HepG2 (cell line): Measurements from ENCODE around the gene ZFP69B. TPM values are rescaled to one million over a fixed set of nuclear protein-coding genes. Genes with fewer than 3 reads are reported as not detected.

Source experiments
- AGO1 ChIP-seq: fragments of 200-400 bp; formaldehyde crosslinking; IDR thresholded peaks from 2 replicates; pipeline ENCODE4 v1.6.1; 2017; ENCODE audit warnings: mild to moderate bottlenecking, low read depth, low read length, moderate library complexity; ENCODE audit not compliant: poor library complexity, severe bottlenecking
- BORCS8-MEF2B ChIP-seq: sonication (generic); formaldehyde crosslinking; IDR thresholded peaks from 2 replicates; pipeline ENCODE4 v1.8.0; 2022; ENCODE audit warnings: mild to moderate bottlenecking, missing genetic modification reagents
- CBX1 ChIP-seq: IDR thresholded peaks from one replicate; pipeline ENCODE4 v1.6.1; 2016; ENCODE audit warnings: antibody characterized with exemption, low read depth
- CENPT ChIP-seq: sonication (generic); formaldehyde crosslinking; IDR thresholded peaks from 2 replicates; pipeline ENCODE4 v1.8.0; 2022; ENCODE audit warnings: low read depth, mild to moderate bottlenecking, moderate library complexity, missing genetic modification reagents
- DNMT1 ChIP-seq: sonication (generic); formaldehyde crosslinking; IDR thresholded peaks from 2 replicates; pipeline ENCODE4 v1.5.1; 2020; ENCODE audit warnings: mild to moderate bottlenecking, missing genetic modification reagents
- FOSL2 ChIP-seq: sonication (generic); formaldehyde crosslinking; IDR thresholded peaks from 2 replicates; pipeline ENCODE4 v1.4.0; 2020; ENCODE audit warnings: missing genetic modification reagents
- MED1 ChIP-seq: sonication (generic); formaldehyde crosslinking; IDR thresholded peaks from 2 replicates; pipeline ENCODE4 v1.4.0; 2020; ENCODE audit warnings: missing genetic modification reagents
- PAX8 ChIP-seq: sonication (generic); formaldehyde crosslinking; IDR thresholded peaks from 2 replicates; pipeline ENCODE4 v1.8.0; 2022; ENCODE audit warnings: mild to moderate bottlenecking, missing genetic modification reagents, borderline replicate concordance
- RORA ChIP-seq: sonication (generic); formaldehyde crosslinking; IDR thresholded peaks from 2 replicates; pipeline ENCODE4 v1.5.0; 2020; ENCODE audit warnings: mild to moderate bottlenecking, missing genetic modification reagents, moderate library complexity
- ZFP37 ChIP-seq: sonication (generic); formaldehyde crosslinking; IDR thresholded peaks from 2 replicates; pipeline ENCODE4 v1.4.0; 2020; ENCODE audit warnings: missing genetic modification reagents, borderline replicate concordance
- ZNF552 ChIP-seq: sonication (generic); formaldehyde crosslinking; IDR thresholded peaks from 2 replicates; pipeline ENCODE4 v1.9.0; 2022; ENCODE audit warnings: missing genetic modification reagents, mild to moderate bottlenecking, borderline replicate concordance
- ZNF660 ChIP-seq: sonication (generic); formaldehyde crosslinking; IDR thresholded peaks from 2 replicates; pipeline ENCODE4 v1.5.1; 2020; ENCODE audit warnings: mild to moderate bottlenecking, low read depth, missing genetic modification reagents, borderline replicate concordance
- polyA plus RNA-seq, 8 experiments: library from polyadenylated mRNA; depleted of rRNA in 3 of 8; stranded (reverse) in 7 of 8; unstranded in 1 of 8; fragments of >200 nt; fragmentation: Illumina TruSeq in 4 of 8; extraction: Trizol in 4 of 8; gene quantifications; 2 replicates each; pipeline versions ENCODE4 v1.2.1 to v1.2.3, GENCODE V29; 2011 to 2016; ENCODE audit warnings: low read depth in 4 of 8, missing spikeins in 1 of 8, mixed read lengths in 1 of 8; ENCODE audit not compliant: insufficient read depth in 1 of 8
- total RNA-seq, 5 experiments: library from RNA; depleted of rRNA; stranded (reverse); fragments of >200 nt; fragmentation: Illumina TruSeq; extraction: Trizol; gene quantifications; 2 replicates each; pipeline ENCODE4 v1.2.3, GENCODE V29; 2016; ENCODE audit warnings: low read depth in 1 of 5
- TF ChIP-seq, protein P1 (sequence below): sonication (generic); formaldehyde crosslinking; IDR thresholded peaks from 2 replicates; pipeline ENCODE4 v1.8.0; 2022; ENCODE audit warnings: mild to moderate bottlenecking, missing genetic modification reagents; ENCODE audit not compliant: insufficient replicate concordance
- TF ChIP-seq, protein P2 (sequence below): sonication (generic); formaldehyde crosslinking; IDR thresholded peaks from 2 replicates; pipeline ENCODE4 v1.8.0; 2022; ENCODE audit warnings: missing genetic modification reagents, low read depth, mild to moderate bottlenecking, borderline replicate concordance
- TF ChIP-seq, protein P3 (sequence below): sonication (generic); formaldehyde crosslinking; IDR thresholded peaks from 2 replicates; pipeline ENCODE4 v1.5.0; 2020; ENCODE audit warnings: missing genetic modification reagents
- TF ChIP-seq, protein P4 (sequence below): fragments of 450-650 bp; IDR thresholded peaks from 2 replicates; pipeline ENCODE4 v1.6.1; 2017; ENCODE audit warnings: mild to moderate bottlenecking
- TF ChIP-seq, protein P5 (sequence below): sonication (generic); formaldehyde crosslinking; IDR thresholded peaks from 2 replicates; pipeline ENCODE4 v1.5.1; 2020; ENCODE audit warnings: missing genetic modification reagents, mild to moderate bottlenecking, borderline replicate concordance

ZFP69B gene
- total and polyA plus RNA-seq, 2 of the 13 experiments (the other 11 are each of a cell fraction or from before 2014, with no cell fraction given), result 4.6 to 7.7 TPM

DNA sequence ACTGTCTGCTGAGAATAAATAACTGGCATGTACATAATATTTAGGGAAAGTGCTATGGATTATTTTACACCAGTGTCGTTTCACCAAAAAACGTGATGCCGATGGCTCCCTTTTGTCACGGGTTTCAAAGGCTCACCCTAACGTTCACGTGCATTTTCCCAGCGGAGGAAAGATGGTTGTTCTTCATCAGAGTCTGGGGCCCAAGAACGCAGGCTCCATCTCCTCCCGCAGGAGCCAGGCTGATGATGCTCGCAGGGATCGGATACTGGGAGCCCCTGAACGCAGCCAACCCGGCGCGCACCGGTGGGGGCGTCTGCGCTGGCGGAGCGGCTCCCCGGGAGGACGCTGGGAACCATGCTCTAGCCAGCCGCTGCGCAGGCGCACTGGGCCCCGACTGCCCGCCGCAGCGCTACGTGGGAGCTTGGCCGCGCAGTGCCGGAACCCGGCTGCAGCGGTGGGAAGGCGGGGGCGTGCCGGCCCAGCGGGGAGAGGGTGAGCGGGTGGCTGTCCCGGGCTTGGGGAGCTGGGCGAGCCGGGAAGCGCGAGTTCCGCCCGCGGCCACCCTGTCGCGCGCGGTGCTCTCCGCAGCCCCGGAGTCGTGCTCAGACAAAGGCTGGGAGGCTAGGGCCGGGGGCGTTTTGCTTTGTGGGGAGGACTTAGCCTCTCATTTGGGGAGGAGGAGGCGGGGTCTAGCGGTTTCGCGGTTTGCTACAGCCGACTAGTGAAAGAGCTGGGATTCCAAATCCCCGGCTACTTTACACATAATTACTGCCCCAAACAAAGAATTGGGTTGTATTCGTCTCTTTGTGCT lies at the start of gene ZFP69B (continued):
- TF ChIP-seq, protein P1, sequence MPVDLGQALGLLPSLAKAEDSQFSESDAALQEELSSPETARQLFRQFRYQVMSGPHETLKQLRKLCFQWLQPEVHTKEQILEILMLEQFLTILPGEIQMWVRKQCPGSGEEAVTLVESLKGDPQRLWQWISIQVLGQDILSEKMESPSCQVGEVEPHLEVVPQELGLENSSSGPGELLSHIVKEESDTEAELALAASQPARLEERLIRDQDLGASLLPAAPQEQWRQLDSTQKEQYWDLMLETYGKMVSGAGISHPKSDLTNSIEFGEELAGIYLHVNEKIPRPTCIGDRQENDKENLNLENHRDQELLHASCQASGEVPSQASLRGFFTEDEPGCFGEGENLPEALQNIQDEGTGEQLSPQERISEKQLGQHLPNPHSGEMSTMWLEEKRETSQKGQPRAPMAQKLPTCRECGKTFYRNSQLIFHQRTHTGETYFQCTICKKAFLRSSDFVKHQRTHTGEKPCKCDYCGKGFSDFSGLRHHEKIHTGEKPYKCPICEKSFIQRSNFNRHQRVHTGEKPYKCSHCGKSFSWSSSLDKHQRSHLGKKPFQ, result peak; percentile 8
- no peak for TF ChIP-seq ZFP37 (CRISPR knock-in tag)
- TF ChIP-seq, protein P2, sequence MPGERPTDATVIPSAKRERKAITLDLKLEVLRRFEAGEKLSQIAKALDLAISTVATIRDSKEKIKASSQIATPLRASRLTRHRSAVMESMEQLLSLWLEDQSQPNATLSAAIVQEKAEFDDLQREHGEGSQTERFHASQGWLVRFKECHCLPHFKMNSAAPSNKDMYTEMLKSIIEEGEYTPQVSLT, result no peak
- TF ChIP-seq CENPT (CRISPR knock-in tag), result peak; percentile 33; the same call in 1 of the 2 replicates
- peak; percentile 82; the same call in 1 of the 2 replicates for TF ChIP-seq DNMT1 (CRISPR knock-in tag)
- TF ChIP-seq AGO1, result peak; percentile 31
- TF ChIP-seq CBX1, result peak; percentile 82
- no peak for TF ChIP-seq PAX8
- no peak for TF ChIP-seq ZNF660 (CRISPR knock-in tag)
- TF ChIP-seq FOSL2 (CRISPR knock-in tag), result peak; percentile 22; the same call in 1 of the 2 replicates
- TF ChIP-seq ZNF552 (CRISPR knock-in tag), result no peak
- TF ChIP-seq, protein P3, sequence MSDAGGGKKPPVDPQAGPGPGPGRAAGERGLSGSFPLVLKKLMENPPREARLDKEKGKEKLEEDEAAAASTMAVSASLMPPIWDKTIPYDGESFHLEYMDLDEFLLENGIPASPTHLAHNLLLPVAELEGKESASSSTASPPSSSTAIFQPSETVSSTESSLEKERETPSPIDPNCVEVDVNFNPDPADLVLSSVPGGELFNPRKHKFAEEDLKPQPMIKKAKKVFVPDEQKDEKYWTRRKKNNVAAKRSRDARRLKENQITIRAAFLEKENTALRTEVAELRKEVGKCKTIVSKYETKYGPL, result 0 out of 2 replicates have a peak, but pooled peaks have one; percentile 16
- peak; percentile 26; the same call in 1 of the 2 replicates for TF ChIP-seq BORCS8-MEF2B (CRISPR knock-in tag)
- TF ChIP-seq, protein P4, sequence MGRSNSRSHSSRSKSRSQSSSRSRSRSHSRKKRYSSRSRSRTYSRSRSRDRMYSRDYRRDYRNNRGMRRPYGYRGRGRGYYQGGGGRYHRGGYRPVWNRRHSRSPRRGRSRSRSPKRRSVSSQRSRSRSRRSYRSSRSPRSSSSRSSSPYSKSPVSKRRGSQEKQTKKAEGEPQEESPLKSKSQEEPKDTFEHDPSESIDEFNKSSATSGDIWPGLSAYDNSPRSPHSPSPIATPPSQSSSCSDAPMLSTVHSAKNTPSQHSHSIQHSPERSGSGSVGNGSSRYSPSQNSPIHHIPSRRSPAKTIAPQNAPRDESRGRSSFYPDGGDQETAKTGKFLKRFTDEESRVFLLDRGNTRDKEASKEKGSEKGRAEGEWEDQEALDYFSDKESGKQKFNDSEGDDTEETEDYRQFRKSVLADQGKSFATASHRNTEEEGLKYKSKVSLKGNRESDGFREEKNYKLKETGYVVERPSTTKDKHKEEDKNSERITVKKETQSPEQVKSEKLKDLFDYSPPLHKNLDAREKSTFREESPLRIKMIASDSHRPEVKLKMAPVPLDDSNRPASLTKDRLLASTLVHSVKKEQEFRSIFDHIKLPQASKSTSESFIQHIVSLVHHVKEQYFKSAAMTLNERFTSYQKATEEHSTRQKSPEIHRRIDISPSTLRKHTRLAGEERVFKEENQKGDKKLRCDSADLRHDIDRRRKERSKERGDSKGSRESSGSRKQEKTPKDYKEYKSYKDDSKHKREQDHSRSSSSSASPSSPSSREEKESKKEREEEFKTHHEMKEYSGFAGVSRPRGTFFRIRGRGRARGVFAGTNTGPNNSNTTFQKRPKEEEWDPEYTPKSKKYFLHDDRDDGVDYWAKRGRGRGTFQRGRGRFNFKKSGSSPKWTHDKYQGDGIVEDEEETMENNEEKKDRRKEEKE, result no peak
- no peak for TF ChIP-seq RORA (CRISPR knock-in tag)
- TF ChIP-seq, protein P5, sequence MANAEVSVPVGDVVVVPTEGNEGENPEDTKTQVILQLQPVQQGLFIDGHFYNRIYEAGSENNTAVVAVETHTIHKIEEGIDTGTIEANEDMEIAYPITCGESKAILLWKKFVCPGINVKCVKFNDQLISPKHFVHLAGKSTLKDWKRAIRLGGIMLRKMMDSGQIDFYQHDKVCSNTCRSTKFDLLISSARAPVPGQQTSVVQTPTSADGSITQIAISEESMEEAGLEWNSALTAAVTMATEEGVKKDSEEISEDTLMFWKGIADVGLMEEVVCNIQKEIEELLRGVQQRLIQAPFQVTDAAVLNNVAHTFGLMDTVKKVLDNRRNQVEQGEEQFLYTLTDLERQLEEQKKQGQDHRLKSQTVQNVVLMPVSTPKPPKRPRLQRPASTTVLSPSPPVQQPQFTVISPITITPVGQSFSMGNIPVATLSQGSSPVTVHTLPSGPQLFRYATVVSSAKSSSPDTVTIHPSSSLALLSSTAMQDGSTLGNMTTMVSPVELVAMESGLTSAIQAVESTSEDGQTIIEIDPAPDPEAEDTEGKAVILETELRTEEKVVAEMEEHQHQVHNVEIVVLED, result peak; percentile 63; the same call in 1 of the 2 replicates
- TF ChIP-seq MED1 (CRISPR knock-in tag), result peak; percentile 83
